Measurements from ENCODE around the gene SLC24A3.

DNA sequence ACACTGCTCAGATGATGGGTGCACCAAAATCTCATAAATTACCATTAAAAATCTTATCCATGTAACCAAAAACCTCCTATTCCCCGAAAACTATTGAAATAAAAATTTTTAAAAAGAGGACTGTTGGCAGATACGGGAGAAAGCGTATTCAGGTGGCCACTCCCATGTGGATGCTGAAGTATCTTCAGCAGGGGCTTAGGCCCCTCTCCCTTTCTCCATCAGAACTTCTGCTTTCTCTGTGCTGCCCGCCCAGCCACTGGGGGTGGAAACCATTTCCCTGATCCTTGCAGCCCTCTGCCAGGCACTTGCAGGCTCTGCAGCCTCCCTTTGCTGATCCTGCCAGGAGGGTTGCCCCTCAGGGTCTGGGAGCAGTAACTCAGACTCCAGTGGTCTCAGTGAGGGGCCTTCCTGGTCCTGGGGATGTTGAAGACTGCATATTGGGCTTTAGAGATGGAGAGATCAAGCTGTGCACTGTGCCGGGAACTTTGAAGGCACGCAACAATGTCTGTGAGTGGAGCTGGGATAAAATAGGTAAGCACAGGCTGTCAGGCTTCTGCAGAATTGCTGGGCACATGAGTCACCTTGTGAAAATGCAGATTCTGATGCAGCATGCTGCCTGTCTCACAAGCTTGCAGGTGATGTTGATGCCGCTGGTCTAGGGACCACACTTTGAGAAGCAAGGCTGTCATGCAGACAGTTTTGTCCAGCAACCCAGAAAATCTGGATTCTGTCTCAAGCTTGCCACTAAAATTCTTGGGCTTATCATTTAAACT, 59.6 kb downstream of the SLC24A3 start:
- TF ChIP-seq, protein P1, sequence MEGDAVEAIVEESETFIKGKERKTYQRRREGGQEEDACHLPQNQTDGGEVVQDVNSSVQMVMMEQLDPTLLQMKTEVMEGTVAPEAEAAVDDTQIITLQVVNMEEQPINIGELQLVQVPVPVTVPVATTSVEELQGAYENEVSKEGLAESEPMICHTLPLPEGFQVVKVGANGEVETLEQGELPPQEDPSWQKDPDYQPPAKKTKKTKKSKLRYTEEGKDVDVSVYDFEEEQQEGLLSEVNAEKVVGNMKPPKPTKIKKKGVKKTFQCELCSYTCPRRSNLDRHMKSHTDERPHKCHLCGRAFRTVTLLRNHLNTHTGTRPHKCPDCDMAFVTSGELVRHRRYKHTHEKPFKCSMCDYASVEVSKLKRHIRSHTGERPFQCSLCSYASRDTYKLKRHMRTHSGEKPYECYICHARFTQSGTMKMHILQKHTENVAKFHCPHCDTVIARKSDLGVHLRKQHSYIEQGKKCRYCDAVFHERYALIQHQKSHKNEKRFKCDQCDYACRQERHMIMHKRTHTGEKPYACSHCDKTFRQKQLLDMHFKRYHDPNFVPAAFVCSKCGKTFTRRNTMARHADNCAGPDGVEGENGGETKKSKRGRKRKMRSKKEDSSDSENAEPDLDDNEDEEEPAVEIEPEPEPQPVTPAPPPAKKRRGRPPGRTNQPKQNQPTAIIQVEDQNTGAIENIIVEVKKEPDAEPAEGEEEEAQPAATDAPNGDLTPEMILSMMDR (IDR thresholded peaks at IDR 0.05): no peak
- no peak for TF ChIP-seq EP300 (IDR thresholded peaks at IDR 0.05)
